Lower leg skin (tissue), 3 donors: ENCODE measurements around the gene PTH2.

Experiments
- CTCF ChIP-seq, 3 donors: fragments of 450-650 bp; IDR thresholded peaks; one replicate each; pipeline ENCODE4 v1.5.1; 2016; ENCODE audit warnings: antibody characterized with exemption in 3 of 3, mild to moderate bottlenecking in 3 of 3, moderate library complexity in 2 of 3
- POLR2A ChIP-seq, 2 donors: fragments of 450-650 bp; IDR thresholded peaks; one replicate each; pipeline ENCODE4 v1.6.1; 2016 to 2017; ENCODE audit warnings: antibody characterized with exemption in 2 of 2, mild to moderate bottlenecking in 1 of 2, moderate library complexity in 1 of 2

- no peak for TF ChIP-seq CTCF (IDR thresholded peaks at IDR 0.05)
- TF ChIP-seq POLR2A (IDR thresholded peaks at IDR 0.05) = no peak
Observed at GRCh38 chr19:49440439-49441209, 17.4 kb upstream of the PTH2 start.
